ENCODE measurements around the gene CFP.

The CFP gene

DNA sequence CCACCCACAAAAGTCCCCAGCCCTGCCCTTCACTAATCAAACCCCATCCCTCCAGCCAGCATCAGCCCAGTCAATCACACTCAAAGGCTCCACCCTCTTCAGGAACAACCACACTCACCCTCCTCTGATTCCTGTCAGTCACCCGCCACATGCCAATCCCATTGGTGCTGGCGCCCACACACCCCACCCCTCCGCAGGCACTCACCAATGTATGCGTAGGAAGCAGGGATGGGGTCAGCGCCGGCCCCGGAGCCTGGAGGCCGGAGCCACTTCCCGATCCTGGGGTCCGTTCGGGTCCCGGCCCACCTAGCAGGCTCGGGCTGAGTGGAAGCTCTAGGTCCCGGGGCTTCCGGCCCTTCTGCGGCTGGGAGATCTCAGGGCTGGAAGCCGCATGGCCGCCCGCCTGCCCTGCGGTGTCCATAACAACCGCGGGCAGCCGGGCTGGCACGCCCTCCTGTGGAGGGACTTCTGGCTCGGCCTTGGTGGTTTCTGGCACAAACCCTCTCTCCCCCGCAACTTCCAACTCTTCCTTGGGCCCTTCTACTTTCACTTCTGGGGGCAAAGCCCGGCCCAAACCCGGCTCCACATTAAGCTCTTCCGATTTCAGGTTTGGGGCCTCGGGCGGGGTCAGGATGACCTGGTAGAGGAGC, 7.9 kb upstream of the CFP start:
- DNase-seq (ENCODE audit: low read depth in 2 of 2): no peak

DNA sequence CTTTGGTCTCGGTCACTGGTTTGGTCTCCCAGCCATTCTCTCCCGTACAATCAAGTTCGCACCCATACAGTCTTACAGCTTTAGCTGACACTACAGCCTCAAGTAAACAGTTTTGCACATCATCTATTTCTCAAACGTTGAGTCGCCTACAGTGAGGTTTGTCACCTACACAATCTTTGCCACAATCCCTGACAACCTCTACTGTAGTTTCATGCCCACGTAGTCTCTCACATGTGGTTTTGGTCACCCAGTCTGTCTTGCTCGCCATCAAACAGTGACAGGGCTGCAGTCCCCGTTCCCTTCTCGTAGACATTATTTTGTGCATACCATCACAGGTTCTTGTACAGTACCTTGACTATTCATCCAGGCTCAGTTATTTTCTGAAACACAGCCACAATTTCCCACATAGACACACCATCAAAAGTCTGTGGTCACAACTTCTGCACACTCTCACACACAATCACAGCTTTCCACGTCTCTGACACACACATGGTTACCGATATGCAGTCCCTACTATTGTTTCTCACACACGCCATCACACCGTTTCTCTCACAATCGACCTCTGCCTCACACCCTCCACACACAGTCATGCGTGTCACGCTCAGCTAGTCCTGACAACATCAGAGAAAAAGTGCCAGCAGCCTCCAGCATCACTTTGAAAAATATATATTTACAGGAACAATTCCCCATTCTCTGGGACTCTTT, 5.3 kb upstream of the CFP start:
- no peak for DNase-seq (ENCODE audit: low read depth in 2 of 2)

DNA sequence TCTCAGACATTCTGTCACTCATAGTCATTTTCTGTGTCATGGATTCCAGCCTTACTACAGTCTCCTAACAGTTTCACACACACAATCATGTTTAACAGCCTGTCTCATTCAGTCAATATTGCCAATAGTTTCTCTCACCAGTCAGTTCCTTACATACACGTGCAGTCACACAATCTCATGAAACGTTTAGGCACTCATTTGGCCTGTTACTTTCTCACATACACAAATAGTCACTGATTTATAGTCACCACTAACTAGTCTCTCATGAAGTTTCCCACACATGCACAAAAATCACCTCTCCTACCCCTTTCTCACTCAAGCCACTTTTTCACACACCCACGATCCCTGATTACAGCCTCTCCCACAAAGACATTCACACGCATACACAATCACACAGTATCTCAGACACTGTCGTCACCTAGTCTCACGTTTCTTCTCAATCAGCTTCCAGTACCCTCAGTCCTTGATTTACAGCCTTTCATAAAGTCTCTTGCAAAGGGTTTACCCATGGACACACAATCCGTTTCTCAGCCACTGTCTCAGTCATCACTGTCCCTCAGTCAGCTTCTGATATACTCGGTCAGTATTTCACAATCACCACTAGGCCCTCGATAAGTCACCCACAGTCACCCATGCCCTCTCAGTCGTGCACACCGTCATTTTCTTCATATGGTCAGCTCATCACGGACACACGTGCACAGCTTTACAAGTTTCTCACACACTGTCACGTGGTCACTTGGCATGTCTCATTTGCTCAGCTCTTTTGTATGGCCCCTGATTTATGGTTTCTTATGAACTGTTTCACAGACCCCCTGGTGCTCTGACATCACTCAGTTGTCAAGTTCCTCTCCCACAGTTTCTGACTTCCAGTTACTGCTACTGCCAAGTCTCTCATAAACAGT, 4.2 kb upstream of the CFP start:
- no peak for DNase-seq (ENCODE audit: low read depth in 2 of 2)

DNA sequence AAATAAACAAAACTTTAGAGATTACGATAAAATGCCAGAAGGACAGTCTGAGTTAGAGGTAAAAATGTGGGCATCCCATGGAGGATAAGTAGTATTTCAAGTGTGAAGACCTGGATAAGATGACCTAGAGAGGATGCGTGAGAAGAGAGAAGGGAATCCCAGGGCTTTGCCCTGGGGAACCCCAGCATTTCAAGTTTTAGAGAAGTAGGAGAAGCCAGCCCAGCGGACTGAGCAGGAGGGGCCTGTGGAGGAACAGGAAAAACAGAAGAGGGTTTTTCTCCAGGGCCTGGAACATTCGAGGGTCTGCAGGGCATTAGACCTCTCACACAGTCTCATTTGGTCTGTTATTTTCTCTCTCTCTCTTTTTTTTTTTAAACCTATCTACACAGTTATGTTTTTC, 2.9 kb upstream of the CFP start:
- no peak for DNase-seq (ENCODE audit: low read depth in 2 of 2)

DNA sequence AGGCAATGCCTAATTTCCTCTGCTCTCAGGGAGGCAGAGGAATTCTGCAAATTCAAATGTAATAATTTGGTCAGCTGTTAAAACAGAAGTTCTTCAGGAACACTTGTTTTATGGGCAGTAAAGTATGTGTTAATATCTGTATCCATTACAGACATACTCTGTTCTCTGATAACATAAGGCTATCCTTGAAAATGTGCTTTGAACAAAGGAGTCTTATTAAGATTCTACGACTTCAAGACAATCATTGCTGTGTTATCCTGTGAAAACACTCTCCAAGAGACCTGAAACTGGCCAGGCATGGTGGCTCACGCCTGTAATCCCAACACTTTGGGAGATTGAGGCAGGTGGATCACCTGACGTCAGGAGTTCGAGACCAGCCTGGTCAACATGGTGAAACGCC, 1.9 kb upstream of the CFP start:
- no peak for DNase-seq (ENCODE audit: low read depth in 2 of 2)

DNA sequence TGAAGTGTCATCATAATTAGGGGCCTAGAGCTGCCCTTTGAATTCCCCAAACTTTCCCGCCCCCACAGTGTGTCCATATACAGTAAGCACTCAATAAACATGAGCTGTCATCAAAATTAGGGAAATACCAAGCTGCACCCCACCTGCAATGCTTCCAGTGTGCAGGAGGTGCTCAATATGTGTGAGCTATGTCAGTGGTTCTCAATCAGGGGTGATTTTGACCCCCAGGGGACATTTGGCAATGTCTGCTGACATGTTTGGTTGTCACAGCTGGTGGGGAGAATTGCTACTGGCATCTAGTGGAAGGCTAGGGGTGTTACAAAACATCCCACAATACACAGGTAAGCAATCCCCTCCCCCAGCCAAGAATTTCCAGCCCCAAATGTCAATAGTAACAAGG, 748 bp downstream of the CFP start:
- DNase-seq (ENCODE audit: low read depth in 2 of 2): no peak

DNA sequence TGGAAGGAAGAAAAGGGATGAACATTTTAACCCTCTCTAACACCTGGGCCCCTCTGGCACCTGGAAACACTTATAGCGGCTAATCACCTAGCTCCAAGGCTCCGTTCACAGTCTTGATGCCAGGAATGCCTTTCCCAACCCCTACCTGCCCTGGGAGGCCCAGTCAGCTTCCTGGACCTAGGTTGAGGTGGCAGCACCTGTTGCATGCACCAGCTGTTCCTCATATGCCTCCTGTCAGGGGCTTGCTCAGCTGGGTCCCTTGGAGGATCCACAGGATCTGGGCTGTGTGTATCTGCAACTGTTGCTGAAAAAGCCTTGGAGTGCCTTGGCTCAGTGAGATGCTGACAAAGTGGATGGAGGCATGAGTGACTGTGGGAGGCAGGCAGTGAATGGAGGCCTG, 4.4 kb downstream of the CFP start:
- DNase-seq (ENCODE audit: low read depth in 2 of 2): no peak

DNA sequence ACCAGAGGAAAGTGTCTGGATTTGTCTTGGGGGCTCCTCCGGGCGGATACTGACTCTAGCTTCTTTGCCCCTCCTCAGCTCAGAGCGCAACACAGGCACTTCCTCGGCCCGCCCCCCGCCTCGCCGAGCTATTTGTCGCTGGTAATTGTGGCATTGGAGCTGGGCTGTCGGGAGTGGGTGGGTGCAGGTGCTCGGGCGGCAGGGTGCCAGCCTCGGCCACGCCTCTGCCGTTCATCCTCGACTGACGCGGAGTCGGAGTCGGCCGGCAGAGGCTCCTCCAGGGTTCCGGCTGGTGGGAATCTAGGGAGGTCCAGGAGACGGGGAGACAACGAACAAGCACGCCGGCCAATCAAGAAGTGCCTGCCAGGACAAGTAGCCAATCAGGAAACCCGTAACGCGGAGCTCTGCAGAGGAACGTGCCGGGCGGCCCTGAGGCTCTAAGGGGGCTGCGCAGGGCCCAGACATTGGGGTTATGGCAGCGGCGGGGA, 6.1 kb downstream of the CFP start:
- DNase-seq (ENCODE audit: low read depth in 2 of 2): no peak

DNA sequence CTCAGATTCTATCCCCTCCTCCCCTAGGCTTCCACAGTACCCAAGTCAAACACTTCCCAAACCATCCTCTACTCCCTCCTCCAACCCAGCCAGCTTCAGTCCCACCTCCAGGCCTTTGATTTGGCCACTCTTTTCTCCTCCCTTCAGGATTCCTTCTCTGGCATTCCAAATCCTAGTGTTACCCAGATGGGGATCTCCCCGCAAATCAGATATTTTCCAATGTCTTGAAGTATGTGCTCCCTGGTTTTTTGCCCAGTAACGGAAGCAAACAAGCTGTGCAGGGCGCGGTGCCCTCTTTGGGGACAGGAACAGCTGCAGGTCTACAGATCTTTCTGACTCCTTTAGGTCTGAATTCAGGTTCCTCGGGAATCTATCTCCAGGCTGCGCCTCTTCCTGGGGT, 7.9 kb downstream of the CFP start:
- DNase-seq (ENCODE audit: low read depth in 2 of 2): no peak

DNA sequence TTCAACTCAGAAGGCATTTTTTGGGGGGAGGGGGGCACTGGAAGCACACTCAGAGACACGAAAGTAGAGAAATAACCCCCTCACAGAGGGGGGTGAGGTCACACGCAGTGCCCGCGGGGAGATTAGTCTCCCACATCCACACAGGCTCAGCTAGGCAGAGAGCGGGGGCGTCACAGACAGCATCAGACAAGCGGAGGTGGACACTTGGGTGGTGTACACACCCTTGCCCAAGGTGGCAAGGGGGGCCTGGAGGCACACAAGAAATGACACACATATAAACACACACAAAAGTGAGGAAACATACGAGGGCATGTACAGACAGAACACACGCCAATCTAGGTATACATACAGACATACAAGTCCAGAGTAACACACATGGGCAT, 9.4 kb downstream of the CFP start:
- no peak for DNase-seq (ENCODE audit: low read depth in 2 of 2)

DNA sequence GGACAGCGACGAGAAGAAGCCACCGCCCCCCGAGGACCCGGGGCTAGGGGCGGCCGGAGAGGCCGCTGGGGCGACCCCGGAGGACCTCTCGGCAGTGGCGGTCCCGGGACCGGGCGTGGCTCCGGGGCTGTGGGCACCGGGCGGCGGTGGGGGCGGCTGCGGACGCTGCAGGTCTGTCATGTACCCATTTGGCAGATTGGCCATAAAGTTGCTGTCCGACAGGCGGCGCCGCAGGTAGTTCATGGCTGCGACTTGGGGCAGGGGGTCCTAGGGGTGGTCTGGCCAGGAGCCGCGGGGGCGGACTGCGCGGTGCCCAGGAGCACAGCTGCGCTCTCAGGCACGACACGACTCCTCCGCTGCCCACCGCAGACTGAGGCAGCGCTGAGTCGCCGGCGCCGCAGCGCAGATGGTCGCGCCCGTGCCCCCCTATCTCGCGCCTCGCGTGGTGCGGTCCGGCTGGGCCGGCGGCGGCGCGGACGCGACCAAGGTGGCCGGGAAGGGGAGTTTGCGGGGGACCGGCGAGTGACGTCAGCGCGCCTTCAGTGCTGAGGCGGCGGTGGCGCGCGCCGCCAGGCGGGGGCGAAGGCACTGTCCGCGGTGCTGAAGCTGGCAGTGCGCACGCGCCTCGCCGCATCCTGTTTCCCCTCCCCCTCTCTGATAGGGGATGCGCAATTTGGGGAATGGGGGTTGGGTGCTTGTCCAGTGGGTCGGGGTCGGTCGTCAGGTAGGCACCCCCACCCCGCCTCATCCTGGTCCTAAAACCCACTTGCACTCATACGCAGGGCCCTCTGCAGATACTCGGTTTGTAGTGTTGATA, 10.0 kb downstream of the CFP start, which contains the start of gene SYN1:
Gene SYN1, minus strand, starts transcription at position 372 of the 817 bp plus-strand sequence. Its CDS starts 129 bp downstream, at position 243.
- DNase-seq (ENCODE audit: low read depth in 2 of 2): peak; percentile 70 to 73

DNA sequence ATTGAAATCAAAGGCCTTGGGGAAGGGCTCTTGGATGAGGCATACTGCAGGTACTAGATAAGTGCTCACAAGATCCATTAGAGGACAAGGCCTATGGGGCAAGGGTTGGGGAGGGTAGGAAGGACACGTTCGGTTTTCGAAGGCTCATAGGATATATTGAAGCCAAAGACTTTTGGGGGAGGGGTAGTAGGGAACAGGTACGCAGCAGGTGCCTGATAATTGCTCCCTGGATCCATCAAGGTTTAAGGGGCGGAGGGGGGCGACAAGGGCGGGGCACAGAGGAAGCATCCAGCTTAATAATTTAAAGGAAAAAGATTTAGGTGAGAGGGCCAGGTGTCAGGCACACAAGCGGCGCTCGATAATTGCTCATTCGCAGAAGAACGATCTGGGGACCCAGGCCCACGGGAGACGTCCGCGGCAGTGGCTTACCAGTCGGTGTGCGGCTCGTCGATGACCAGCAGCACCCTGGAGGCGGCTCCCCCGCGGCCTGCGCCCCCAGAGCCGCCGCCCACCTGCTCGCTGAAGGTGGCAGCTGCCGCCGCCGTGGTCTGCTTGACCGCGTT, 10.7 kb downstream of the CFP start:
- no peak for DNase-seq (ENCODE audit: low read depth in 2 of 2)

DNA sequence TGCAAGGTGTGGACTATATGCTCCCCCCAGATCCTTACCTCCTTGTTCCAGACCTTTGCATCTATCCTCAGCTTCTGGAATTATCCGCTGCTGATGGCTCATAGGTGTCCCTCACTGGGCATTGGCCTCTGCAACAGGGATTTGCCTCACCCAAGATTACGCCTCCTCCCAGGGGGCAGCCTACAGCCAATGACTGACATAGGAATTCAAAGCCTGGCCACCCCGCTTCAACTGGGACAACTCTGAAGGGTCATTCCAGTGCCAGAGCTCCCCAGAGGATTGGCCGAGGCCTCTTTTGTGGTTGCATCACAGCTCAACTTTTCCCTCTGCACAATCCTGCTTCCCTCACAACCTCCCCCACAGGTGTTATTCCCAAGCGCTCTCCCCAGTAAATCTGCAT, 15.1 kb downstream of the CFP start:
- DNase-seq (ENCODE audit: low read depth in 2 of 2): no peak

DNA sequence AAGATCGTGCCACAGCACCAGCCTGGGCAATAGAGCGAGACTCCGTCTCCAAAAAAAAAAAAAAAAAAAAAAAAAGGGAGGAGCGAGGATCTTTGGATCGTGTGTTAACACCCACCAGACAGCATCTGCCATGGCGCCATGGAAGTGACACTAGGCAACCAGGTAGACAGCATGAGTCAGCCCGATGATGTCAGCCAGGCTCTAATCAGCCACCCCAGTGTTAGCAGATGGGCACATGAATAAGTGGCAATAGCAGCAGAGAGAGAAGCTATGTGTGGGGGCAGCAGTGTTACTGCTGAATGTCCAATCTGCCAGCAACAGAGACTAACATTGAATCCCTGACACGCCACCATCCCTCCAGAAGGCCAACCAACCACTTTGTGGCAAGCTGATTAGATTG, 16.6 kb downstream of the CFP start:
- DNase-seq (ENCODE audit: low read depth in 2 of 2): no peak

DNA sequence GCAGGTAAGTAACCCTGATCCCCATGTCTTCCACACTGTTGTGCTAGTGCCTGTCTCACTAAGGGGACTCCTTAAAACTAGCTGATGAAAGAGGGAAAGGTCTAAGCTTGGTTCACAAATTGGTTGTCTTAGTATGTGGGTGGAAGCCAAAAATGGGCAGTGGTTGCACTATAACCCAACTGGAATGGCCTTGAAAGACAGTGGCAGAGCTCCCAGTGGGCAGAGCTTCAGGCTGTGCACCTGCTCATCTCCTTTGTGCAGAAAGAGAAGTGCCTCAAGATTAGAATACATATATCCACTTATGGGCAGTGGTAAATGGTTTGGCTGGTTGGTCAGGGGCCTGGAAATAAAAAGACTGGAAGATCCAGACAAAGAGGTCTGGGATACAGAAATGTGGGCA, 17.3 kb downstream of the CFP start:
- no peak for DNase-seq (ENCODE audit: low read depth in 2 of 2)

DNA sequence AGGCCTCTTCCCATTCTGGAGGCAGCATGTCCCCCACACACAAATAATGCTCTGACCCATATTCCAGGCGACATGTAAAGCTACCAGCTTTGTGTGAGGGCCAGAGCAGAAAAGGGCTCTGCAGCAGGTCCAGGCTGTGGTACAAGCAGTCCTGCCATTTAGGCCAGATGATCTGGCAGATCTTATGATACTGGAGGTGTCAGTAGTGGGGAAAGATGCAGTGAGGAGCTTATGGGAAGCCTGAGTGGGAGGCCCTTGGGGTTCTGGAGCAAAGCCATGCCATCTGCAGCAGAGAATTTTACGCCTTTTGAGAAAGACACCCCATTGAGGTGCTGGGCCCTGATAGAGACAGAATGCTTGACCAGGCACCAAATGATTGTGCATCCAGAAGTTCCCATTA, 17.8 kb downstream of the CFP start:
- DNase-seq (ENCODE audit: low read depth in 2 of 2): no peak

DNA sequence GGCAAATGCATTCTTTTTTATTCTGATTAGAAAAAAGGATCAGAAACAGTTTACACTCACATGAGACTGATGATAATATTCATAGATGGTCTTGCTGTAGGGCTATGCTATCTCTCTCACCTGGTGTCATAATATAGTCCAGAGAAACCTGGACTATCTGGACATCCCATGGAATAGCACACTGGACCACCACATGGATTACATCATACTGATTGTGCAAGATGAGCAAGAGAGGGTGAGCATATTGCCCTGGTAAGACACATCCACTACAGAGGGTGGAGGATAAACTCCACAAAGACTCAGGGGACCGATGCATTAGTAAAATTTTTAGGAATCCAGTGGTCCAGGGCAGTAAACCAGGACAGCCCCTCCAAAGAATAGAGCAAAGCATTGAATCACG, 18.2 kb downstream of the CFP start:
- DNase-seq (ENCODE audit: low read depth in 2 of 2): no peak

DNA sequence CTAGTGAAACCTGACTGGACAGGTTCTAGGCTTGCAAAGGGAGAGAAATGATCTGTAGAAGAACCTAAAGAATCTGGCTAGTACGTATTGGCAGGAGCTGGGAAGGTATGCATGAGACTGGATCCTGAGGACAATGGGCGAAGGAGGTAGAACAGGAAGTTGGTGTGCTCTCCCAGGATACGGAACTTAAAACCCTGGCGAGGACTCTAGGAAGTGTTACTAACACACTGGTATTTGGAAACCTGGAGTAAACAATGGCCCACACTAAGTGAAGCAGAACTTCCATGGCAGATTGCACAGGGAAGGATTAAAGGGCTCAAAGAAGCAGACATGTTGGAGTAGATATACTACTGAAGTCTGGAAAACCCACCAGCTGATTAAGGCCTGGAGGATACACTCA, 19.2 kb downstream of the CFP start:
- no peak for DNase-seq (ENCODE audit: low read depth in 2 of 2)

DNA sequence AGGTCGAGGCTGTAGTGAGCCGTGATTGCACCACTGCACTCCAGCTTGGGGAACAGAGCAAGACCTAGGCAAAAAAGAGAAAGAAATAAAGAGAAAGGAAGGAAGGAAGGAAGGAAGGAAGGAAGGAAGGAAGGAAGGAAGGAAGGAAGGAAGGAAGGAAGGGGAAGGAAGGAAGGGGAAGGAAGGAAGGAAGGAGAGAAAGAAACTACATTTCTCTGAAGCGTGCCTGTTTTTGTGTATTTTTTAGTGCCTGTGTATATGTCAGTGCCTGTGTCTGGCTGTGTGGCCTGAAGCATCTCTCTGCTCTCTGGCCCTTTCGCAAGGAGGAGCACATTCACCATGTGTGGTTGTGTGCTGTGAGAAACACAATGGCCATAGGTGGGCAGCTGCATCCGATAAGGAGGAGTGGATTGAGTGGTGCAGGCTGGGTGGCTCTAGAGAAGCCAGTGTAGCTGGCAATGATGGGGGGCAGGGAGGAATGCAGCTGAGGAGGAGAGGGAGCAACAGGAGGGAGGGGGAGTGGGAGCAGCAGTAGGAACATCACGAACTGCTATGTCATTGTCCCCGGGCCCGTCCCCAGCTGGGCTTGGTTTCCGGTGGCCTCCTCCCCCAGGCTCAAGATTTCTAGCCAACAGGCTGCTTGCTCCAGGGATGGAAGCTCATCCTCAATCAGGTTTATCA, 21.5 kb downstream of the CFP start:
- no peak for DNase-seq (ENCODE audit: low read depth in 2 of 2)

DNA sequence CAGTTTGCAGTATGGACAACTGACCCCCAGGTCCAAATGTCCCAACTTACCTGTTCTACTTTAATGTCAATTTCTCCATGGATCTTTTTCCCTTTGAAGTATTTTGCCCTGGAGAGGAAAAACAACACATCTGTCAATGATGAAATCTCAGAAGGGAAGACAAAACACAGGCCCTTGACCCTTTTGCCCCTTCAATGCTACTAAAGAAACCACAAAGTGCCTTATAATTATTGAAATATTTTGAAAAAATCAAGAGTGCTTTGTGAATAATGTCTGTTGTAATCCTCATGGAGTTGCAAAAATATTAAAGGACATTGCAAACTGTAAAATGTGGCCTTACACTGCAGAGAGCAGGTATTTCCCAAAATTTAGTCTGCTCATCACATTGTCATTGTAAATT, 22.6 kb downstream of the CFP start:
- no peak for DNase-seq (ENCODE audit: low read depth in 2 of 2)

DNA sequence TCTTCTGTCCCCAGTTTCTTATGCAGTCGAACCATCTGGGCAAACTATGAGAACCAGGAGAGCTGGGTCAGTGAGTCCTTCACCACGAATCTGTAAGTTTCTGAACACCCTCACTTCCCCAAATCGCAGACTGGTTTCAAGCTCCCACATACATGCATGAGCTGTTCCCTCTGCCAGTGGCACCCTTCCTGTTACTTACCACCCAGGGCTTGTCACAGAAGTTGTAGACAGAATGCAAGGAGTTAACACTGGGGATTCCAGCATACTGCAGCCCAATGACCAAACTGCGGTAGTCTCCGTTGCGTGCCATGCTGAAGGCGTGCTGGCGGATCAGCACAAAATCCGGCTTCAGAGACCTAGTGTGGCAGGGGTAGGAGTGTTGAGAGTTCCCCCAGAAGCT, 24.7 kb downstream of the CFP start:
- DNase-seq (ENCODE audit: low read depth in 2 of 2): no peak
